Endothelial cell of umbilical vein (primary cell): ENCODE data around the gene TLCD2. TPM values are rescaled to one million over a fixed set of nuclear protein-coding genes. Genes with fewer than 3 reads are reported as not detected.
"Not testable (repeated sequence)": the region's sequence is repeated elsewhere in the genome, so short reads cannot be mapped to it uniquely, and the experiment has no call there.

Experiments
- BruUV-seq: library from RNA; stranded (reverse); fragments of 400-500 nt; replicated peaks from 2 replicates; lab custom pipeline; 2021; lab: Mats Ljungman, UMichigan
- CTCF ChIA-PET: fragments of 300-600, 350-600 bp; sonication (Branson Sonifier 250); formaldehyde crosslinking; loops from one replicate; lab custom pipeline; 2021; ENCODE audit warnings: antibody characterized with exemption, inconsistent platforms; lab: Charles Lee
- POLR2A ChIA-PET: fragments of 300-600, 350-600 bp; sonication (Branson Sonifier 250); formaldehyde crosslinking; loops from one replicate; lab custom pipeline; 2021; ENCODE audit warnings: antibody characterized with exemption, inconsistent platforms; lab: Charles Lee
- DNase-seq: peaks from one replicate; pipeline ENCODE4 v3.0.0-alpha.2; 2011; ENCODE audit warnings: low read depth, low spot score
- FAIRE-seq: peaks from 2 replicates; lab custom pipeline; 2011; peaks lifted over from hg19 to GRCh38; lab: Jason Lieb, UNC
- H2AFZ ChIP-seq: 2 replicates; pipeline ENCODE4 v1.6.0; 2012; ENCODE audit warnings: low read depth, low read length, control low read depth, inconsistent platforms
- H3K27ac ChIP-seq: 2 replicates; pipeline ENCODE4 v1.5.1; 2011; ENCODE audit warnings: low read depth, mild to moderate bottlenecking, control low read depth, low read length, moderate library complexity; ENCODE audit not compliant: insufficient read depth
- H3K27me3 ChIP-seq, 2 experiments: 2 replicates each; pipeline versions ENCODE4 v1.6.0 to v1.6.1; 2011; ENCODE audit warnings: low read length in 2 of 2, mixed read lengths in 1 of 2; ENCODE audit not compliant: control insufficient read depth in 2 of 2, insufficient read depth in 2 of 2
- H3K36me3 ChIP-seq, 2 experiments: 2 replicates in 1 of 2; 3 replicates in 1 of 2; pipeline ENCODE4 v1.5.1; 2011; ENCODE audit warnings: low read length in 2 of 2, mild to moderate bottlenecking in 1 of 2, moderate library complexity in 1 of 2; ENCODE audit not compliant: control insufficient read depth in 2 of 2, insufficient read depth in 2 of 2; ENCODE audit errors: extremely low read depth in 1 of 2
- H3K4me1 ChIP-seq: 3 replicates; pipeline ENCODE4 v1.5.1; 2011; ENCODE audit warnings: mild to moderate bottlenecking, low read length; ENCODE audit not compliant: control insufficient read depth, insufficient read depth; ENCODE audit errors: extremely low read depth
- H3K4me2 ChIP-seq: 2 replicates; pipeline ENCODE4 v1.6.1; 2011; ENCODE audit warnings: low read length, control low read depth, mixed read lengths; ENCODE audit not compliant: insufficient read depth
- H3K4me3 ChIP-seq, 3 experiments: fragments of 200-600 bp in 1 of 3; sonication (generic), shearing (Covaris generic) in 1 of 3; replicated peaks in 1 of 3; 2 replicates each; pipeline ENCODE4 v1.5.1; 2011 to 2016; ENCODE audit warnings: control low read depth in 3 of 3, low read length in 3 of 3, mild to moderate bottlenecking in 2 of 3, inconsistent platforms in 1 of 3, low read depth in 1 of 3, moderate library complexity in 1 of 3; ENCODE audit not compliant: insufficient read depth in 1 of 3
- H3K79me2 ChIP-seq: 2 replicates; pipeline ENCODE4 v1.6.0; 2012; ENCODE audit warnings: low read length, inconsistent platforms; ENCODE audit not compliant: control insufficient read depth, insufficient read depth
- H3K9ac ChIP-seq: replicated peaks from 2 replicates; pipeline ENCODE3; 2011; ENCODE audit warnings: low read length, control low read depth; ENCODE audit not compliant: insufficient read depth; ENCODE audit errors: extremely low read depth
- H3K9me1 ChIP-seq: replicated peaks from 3 replicates; pipeline ENCODE4 v1.6.0; 2011; ENCODE audit warnings: mild to moderate bottlenecking, low read length; ENCODE audit not compliant: control insufficient read depth, insufficient read depth; ENCODE audit errors: extremely low read depth
- H3K9me3 ChIP-seq: replicated peaks from 2 replicates; pipeline ENCODE4 v1.5.1; 2012; ENCODE audit warnings: low read length, inconsistent platforms; ENCODE audit not compliant: control insufficient read depth, insufficient read depth
- H4K20me1 ChIP-seq: replicated peaks from 2 replicates; pipeline ENCODE3; 2011; ENCODE audit warnings: mild to moderate bottlenecking, low read length; ENCODE audit not compliant: control insufficient read depth, insufficient read depth; ENCODE audit errors: extremely low read depth
- EZH2 ChIP-seq: IDR thresholded peaks from 2 replicates; pipeline ENCODE4 v1.6.1; 2012; ENCODE audit warnings: borderline replicate concordance, low read depth, mild to moderate bottlenecking, moderate library complexity, low read length, inconsistent platforms; ENCODE audit not compliant: severe bottlenecking
- FOS ChIP-seq: IDR thresholded peaks from 2 replicates; pipeline ENCODE4 v1.6.1; 2011; ENCODE audit warnings: mild to moderate bottlenecking, low read length, moderate library complexity, borderline replicate concordance; ENCODE audit not compliant: insufficient read depth
- GATA2 ChIP-seq: IDR thresholded peaks from 2 replicates; pipeline ENCODE4 v1.7.0; 2011; ENCODE audit warnings: low read depth, mild to moderate bottlenecking, moderate library complexity, mixed read lengths, low read length; ENCODE audit not compliant: insufficient read length, insufficient read depth
- JUN ChIP-seq: IDR thresholded peaks from 2 replicates; pipeline ENCODE4 v1.6.1; 2011; ENCODE audit warnings: borderline replicate concordance, low read depth; ENCODE audit not compliant: insufficient read length, insufficient read depth
- MYC ChIP-seq: IDR thresholded peaks from one replicate; pipeline ENCODE4 v1.6.1; 2011; ENCODE audit warnings: mild to moderate bottlenecking, low read depth, low read length
- POLR2A ChIP-seq: IDR thresholded peaks from 2 replicates; pipeline ENCODE4 v1.6.1; 2012; ENCODE audit warnings: low read depth, mild to moderate bottlenecking, control low read depth, low read length
- POLR2AphosphoS5 ChIP-seq: IDR thresholded peaks from 2 replicates; pipeline ENCODE4 v1.6.1; 2012; ENCODE audit warnings: low read depth, mild to moderate bottlenecking, control low read depth, low read length, moderate library complexity; ENCODE audit not compliant: insufficient read depth
- dilution Hi-C: fragments of 300-500 bp; cut with MboI; formaldehyde crosslinking; loops from one replicate; pipeline ENCODE4 v1.15.0; 2019; ENCODE audit warnings: low sequenced_read_pairs; ENCODE audit not compliant: extremely low pct_ligation_motif_present
- intact Hi-C: fragments of 100-400 bp; cut with micrococcal nuclease; formaldehyde crosslinking; loops from one replicate; pipeline ENCODE4 v1.10.0; 2022
- polyA plus RNA-seq, 4 experiments: library from polyadenylated mRNA; depleted of rRNA in 3 of 4; stranded (reverse) in 3 of 4; unstranded in 1 of 4; fragments of >200 nt; gene quantifications; 2 replicates each; pipeline versions ENCODE4 v1.2.1 to v1.2.3, GENCODE V29; 2011 to 2012; ENCODE audit warnings: missing spikeins in 1 of 4
- total RNA-seq: library from RNA; stranded (reverse); gene quantifications from 2 replicates; pipeline ENCODE4 v1.2.3, GENCODE V29; 2021
- TF ChIP-seq, protein P1 (sequence below): IDR thresholded peaks from 2 replicates; pipeline ENCODE4 v1.6.1; 2011; ENCODE audit not compliant: insufficient read depth, insufficient read length
- TF ChIP-seq, protein P2 (sequence below), 2 donors: IDR thresholded peaks; 1 replicate in 1 of 2; 2 replicates in 1 of 2; pipeline ENCODE4 v1.5.1; 2011; ENCODE audit warnings: low read length in 2 of 2, mild to moderate bottlenecking in 2 of 2, moderate library complexity in 2 of 2, control low read depth in 1 of 2, inconsistent platforms in 1 of 2, low read depth in 1 of 2; ENCODE audit not compliant: insufficient read depth in 1 of 2; ENCODE audit errors: extremely low read depth in 1 of 2

The TLCD2 gene
- total and polyA plus RNA-seq, 2 donors (not counting 3 experiments of a cell fraction or from before 2014, with no cell fraction given), result 0.72 to 2.1 TPM

GRCh38 chr17:1653735-1654134 lies 56.4 kb downstream of the TLCD2 start:
- no peak overlapping the region for H3K4me3 ChIP-seq
- CTCF ChIA-PET, result interaction anchor here (1.0 to 2.1 kb wide), 2 partner anchors 18 to 79 kb away, joined by 3 to 6 read pairs; no protein-coding TSS in a partner anchor
- BruUV-seq, result no TSS peak
- H3K9me1 ChIP-seq, result no peaks in the 10 kb centered on the region
- TF ChIP-seq MYC (no peak), JUN (no peak), POLR2AphosphoS5 (no peak), EZH2 (no peak), POLR2A (no peak), GATA2 (no peak), FOS (no peak)
- TF ChIP-seq, protein P1, sequence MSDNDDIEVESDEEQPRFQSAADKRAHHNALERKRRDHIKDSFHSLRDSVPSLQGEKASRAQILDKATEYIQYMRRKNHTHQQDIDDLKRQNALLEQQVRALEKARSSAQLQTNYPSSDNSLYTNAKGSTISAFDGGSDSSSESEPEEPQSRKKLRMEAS, result no peak
- TF ChIP-seq, protein P2, sequence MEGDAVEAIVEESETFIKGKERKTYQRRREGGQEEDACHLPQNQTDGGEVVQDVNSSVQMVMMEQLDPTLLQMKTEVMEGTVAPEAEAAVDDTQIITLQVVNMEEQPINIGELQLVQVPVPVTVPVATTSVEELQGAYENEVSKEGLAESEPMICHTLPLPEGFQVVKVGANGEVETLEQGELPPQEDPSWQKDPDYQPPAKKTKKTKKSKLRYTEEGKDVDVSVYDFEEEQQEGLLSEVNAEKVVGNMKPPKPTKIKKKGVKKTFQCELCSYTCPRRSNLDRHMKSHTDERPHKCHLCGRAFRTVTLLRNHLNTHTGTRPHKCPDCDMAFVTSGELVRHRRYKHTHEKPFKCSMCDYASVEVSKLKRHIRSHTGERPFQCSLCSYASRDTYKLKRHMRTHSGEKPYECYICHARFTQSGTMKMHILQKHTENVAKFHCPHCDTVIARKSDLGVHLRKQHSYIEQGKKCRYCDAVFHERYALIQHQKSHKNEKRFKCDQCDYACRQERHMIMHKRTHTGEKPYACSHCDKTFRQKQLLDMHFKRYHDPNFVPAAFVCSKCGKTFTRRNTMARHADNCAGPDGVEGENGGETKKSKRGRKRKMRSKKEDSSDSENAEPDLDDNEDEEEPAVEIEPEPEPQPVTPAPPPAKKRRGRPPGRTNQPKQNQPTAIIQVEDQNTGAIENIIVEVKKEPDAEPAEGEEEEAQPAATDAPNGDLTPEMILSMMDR (IDR thresholded peaks at IDR 0.05; ENCODE audit: extremely low read depth in 1 of 2, insufficient read depth in 1 of 2, low read depth in 1 of 2, low read length in 2 of 2), result no peak
- intact Hi-C loops (no loop called here), dilution Hi-C loops (no loop called here)
- no peaks in the 10 kb centered on the region for H3K27me3 ChIP-seq
- DNase-seq (no peak), FAIRE-seq (no peak)
- peaks cover 45 to 57% of the 10 kb centered on the region in 2 experiments for H3K36me3 ChIP-seq
- no peaks in the 10 kb centered on the region for H3K9me3 ChIP-seq
- H4K20me1 ChIP-seq, result no peaks in the 10 kb centered on the region
- no peak overlapping the region for H3K27ac ChIP-seq
- no peak overlapping the region for H3K9ac ChIP-seq
- POLR2A ChIA-PET, result no interaction called here
- no peak overlapping the region for H3K4me2 ChIP-seq
- H2AFZ ChIP-seq, result no peak overlapping the region
- H3K79me2 ChIP-seq, result no peaks in the 10 kb centered on the region
- peaks cover 9% of the 10 kb centered on the region for H3K4me1 ChIP-seq

- H3K27ac ChIP-seq, H3K4me2 ChIP-seq, FAIRE-seq, H3K4me3 ChIP-seq, BruUV-seq, H3K9ac ChIP-seq, H3K9me1 ChIP-seq, intact Hi-C loops, DNase-seq, H3K9me3 ChIP-seq, POLR2A ChIA-PET, H3K27me3 ChIP-seq, dilution Hi-C loops, H4K20me1 ChIP-seq, H2AFZ ChIP-seq, H3K79me2 ChIP-seq: not testable (repeated sequence)
- H3K36me3 ChIP-seq, result peaks cover 38 to 48% of the 10 kb centered on the region in 2 experiments
- CTCF ChIA-PET, result interaction anchor here (0.7 to 1.4 kb wide), 4 partner anchors 13 to 78 kb away, joined by 3 to 5 read pairs (median 4); no protein-coding TSS in a partner anchor
- H3K4me1 ChIP-seq, result peaks cover 15% of the 10 kb centered on the region
Observed at GRCh38 chr17:1652794-1653193, 57.4 kb downstream of the TLCD2 start.
